ENCODE data around the gene MEMO1.

Gene MEMO1

DNA sequence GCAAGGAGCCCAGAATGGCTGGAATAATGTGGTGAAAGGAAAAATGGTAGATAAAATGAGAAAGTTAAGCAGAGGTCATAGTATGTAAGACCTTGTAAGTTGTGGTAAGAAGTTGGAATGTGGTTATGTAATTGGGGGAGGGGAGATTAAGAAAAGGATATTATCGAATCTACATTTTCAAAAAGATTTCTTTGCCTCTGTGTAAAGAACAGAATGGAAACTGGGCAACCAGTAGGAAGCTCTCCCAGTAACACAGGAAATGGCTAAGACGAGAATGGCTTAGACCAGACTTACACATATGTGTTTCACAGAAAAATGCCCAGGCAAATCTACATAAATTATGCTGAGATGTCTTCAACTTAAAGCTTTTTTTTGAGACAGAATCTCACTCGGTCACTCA lies 13.2 kb downstream of the MEMO1 start:
- no peak overlapping the region for H3K4me2 ChIP-seq (ENCODE audit: low read length)
- H3K27me3 ChIP-seq (ENCODE audit: control insufficient read depth, insufficient read depth, low read length), result no peaks in the 10 kb centered on the region
- no peaks in the 10 kb centered on the region for H3K9me3 ChIP-seq (ENCODE audit: control insufficient read depth, low read length)
- no peak overlapping the region for H3K4me3 ChIP-seq (ENCODE audit: low read depth, low read length)
- TF ChIP-seq, protein P1, sequence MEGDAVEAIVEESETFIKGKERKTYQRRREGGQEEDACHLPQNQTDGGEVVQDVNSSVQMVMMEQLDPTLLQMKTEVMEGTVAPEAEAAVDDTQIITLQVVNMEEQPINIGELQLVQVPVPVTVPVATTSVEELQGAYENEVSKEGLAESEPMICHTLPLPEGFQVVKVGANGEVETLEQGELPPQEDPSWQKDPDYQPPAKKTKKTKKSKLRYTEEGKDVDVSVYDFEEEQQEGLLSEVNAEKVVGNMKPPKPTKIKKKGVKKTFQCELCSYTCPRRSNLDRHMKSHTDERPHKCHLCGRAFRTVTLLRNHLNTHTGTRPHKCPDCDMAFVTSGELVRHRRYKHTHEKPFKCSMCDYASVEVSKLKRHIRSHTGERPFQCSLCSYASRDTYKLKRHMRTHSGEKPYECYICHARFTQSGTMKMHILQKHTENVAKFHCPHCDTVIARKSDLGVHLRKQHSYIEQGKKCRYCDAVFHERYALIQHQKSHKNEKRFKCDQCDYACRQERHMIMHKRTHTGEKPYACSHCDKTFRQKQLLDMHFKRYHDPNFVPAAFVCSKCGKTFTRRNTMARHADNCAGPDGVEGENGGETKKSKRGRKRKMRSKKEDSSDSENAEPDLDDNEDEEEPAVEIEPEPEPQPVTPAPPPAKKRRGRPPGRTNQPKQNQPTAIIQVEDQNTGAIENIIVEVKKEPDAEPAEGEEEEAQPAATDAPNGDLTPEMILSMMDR (IDR thresholded peaks at IDR 0.05), result no peak
- H3K27ac ChIP-seq, result no peak overlapping the region
- H3K4me1 ChIP-seq, result no peaks in the 10 kb centered on the region
- H3K9ac ChIP-seq, result no peak overlapping the region
- H3K36me3 ChIP-seq (ENCODE audit: control insufficient read depth, insufficient read depth, low read length), result no peaks in the 10 kb centered on the region
- H2AFZ ChIP-seq, result no peak overlapping the region
- H3K79me2 ChIP-seq, result peaks cover 16% of the 10 kb centered on the region

DNA sequence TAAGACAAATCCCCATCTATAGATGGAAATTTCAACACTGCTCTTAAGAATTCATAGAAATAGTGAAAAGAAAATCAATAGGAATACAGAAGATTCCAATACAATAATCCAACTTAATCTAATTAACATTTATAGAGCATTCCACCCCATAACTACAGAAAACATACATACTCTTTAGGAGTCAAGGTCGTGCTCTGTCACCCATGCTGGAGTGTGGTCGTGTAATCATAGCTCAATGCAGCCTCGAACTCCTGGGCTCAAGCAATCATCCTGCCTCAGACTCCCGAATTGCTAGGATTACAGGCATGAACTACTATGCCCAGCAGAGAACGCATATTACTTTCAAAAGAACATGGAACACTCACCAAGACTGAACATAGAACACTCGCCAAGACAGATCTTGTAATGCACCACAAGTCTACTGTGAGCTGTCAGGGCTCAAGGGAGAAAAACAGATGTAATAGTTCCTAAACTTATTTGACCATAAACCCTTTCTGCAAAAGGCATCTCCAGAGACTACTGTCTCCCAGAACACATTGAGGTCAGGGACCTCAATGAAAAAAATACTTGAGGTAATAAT lies 14.1 kb downstream of the MEMO1 start:
- no peak overlapping the region for H3K9ac ChIP-seq
- H3K27me3 ChIP-seq (ENCODE audit: control insufficient read depth, insufficient read depth, low read length), result no peaks in the 10 kb centered on the region
- no peak overlapping the region for H3K4me2 ChIP-seq (ENCODE audit: low read length)
- H2AFZ ChIP-seq, result no peak overlapping the region
- TF ChIP-seq, protein P1 (IDR thresholded peaks at IDR 0.05), result no peak
- H3K36me3 ChIP-seq (ENCODE audit: control insufficient read depth, insufficient read depth, low read length), result no peaks in the 10 kb centered on the region
- no peak overlapping the region for H3K4me3 ChIP-seq (ENCODE audit: low read depth, low read length)
- no peaks in the 10 kb centered on the region for H3K9me3 ChIP-seq (ENCODE audit: control insufficient read depth, low read length)
- H3K79me2 ChIP-seq, result peaks cover 17% of the 10 kb centered on the region
- H3K27ac ChIP-seq, result no peak overlapping the region
- H3K4me1 ChIP-seq, result no peaks in the 10 kb centered on the region

DNA sequence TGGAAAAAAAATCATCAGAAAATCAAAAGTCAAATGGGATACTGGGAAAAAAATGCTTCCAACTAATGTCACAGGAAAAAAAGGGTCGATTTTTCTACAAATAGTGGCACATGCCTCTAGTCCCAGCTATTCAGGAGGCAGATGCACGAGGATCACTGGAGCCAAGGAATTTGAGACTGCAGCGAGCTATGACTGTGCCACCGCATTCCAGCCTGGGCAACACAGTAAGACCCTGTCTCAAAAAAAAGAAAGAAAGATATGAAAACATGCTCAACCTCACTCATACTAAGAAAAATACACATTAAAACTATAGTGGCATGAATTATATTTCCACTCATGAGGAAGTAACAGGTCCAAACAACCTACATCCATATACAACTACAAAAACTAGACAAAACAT lies 17.9 kb downstream of the MEMO1 start:
- H3K27me3 ChIP-seq (ENCODE audit: control insufficient read depth, insufficient read depth, low read length), result no peaks in the 10 kb centered on the region
- H3K79me2 ChIP-seq, result peaks cover 30% of the 10 kb centered on the region
- H3K4me3 ChIP-seq (ENCODE audit: low read depth, low read length), result no peak overlapping the region
- no peak overlapping the region for H2AFZ ChIP-seq
- no peak overlapping the region for H3K9ac ChIP-seq
- H3K9me3 ChIP-seq (ENCODE audit: control insufficient read depth, low read length), result no peaks in the 10 kb centered on the region
- no peaks in the 10 kb centered on the region for H3K36me3 ChIP-seq (ENCODE audit: control insufficient read depth, insufficient read depth, low read length)
- no peaks in the 10 kb centered on the region for H3K4me1 ChIP-seq
- no peak overlapping the region for H3K27ac ChIP-seq
- H3K4me2 ChIP-seq (ENCODE audit: low read length), result no peak overlapping the region
- TF ChIP-seq, protein P1 (IDR thresholded peaks at IDR 0.05), result no peak

DNA sequence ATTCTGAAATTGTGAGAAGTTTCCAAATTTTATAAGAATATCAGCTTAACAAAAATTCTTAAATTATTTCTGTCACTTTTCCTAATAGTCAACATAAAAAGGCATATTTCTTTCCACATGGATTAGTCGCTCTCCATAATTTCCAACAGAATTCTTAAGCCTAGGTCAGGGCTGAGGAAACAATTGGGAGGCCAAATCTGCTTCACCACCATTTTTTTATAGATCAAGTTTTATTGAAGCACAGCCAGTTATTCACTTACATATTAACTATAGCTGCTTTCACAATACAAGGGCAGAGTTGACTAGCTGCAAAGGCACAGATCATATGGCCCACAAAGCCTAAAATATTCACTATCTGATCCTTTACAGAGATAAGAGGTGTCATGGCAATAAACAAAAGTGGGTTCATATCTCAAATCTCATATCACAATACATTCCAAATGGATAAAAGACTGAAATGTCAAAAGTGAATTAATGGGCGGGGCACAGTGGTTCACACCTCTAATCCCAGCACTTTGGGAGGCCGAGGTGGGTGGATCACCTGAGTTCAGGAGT lies 18.7 kb downstream of the MEMO1 start:
- H3K79me2 ChIP-seq, result peaks cover 26% of the 10 kb centered on the region
- H2AFZ ChIP-seq, result no peak overlapping the region
- no peaks in the 10 kb centered on the region for H3K27me3 ChIP-seq (ENCODE audit: control insufficient read depth, insufficient read depth, low read length)
- H3K4me1 ChIP-seq, result no peaks in the 10 kb centered on the region
- TF ChIP-seq, protein P1 (IDR thresholded peaks at IDR 0.05), result no peak
- no peak overlapping the region for H3K27ac ChIP-seq
- H3K4me3 ChIP-seq (ENCODE audit: low read depth, low read length), result no peak overlapping the region
- H3K9me3 ChIP-seq (ENCODE audit: control insufficient read depth, low read length), result no peaks in the 10 kb centered on the region
- no peak overlapping the region for H3K9ac ChIP-seq
- H3K36me3 ChIP-seq (ENCODE audit: control insufficient read depth, insufficient read depth, low read length), result no peaks in the 10 kb centered on the region
- H3K4me2 ChIP-seq (ENCODE audit: low read length), result no peak overlapping the region

DNA sequence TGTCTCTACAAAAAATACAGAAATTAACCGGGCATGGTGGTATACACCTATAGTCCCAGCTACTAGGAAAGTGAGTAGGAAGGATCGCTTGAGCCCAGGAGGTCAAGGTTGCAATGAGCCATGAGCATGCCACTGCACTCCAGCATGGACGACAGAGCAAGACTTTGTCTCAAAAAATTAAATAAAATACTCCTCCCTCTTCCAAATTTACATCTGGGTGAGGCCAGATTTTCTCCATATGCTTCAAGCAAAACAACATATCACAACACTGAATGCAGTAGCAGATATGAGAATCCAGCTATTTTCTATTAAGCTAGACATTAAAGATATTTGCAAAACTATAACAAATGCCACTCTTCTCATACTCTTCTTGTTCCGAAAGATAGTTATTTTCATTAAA lies 20.9 kb downstream of the MEMO1 start:
- no peaks in the 10 kb centered on the region for H3K9me3 ChIP-seq (ENCODE audit: control insufficient read depth, low read length)
- no peak overlapping the region for H3K9ac ChIP-seq
- no peaks in the 10 kb centered on the region for H3K36me3 ChIP-seq (ENCODE audit: control insufficient read depth, insufficient read depth, low read length)
- no peak overlapping the region for H3K27ac ChIP-seq
- no peaks in the 10 kb centered on the region for H3K4me1 ChIP-seq
- peaks cover 29% of the 10 kb centered on the region for H3K79me2 ChIP-seq
- H3K4me3 ChIP-seq (ENCODE audit: low read depth, low read length), result no peak overlapping the region
- no peaks in the 10 kb centered on the region for H3K27me3 ChIP-seq (ENCODE audit: control insufficient read depth, insufficient read depth, low read length)
- no peak overlapping the region for H3K4me2 ChIP-seq (ENCODE audit: low read length)
- TF ChIP-seq, protein P1 (IDR thresholded peaks at IDR 0.05), result no peak
- no peak overlapping the region for H2AFZ ChIP-seq

Data from parathyroid adenoma (tissue), 2 donors.